Stimulated activated CD8-positive, alpha-beta memory T cell treated with anti-CD3 and anti-CD28 coated beads, Interleukin-4, amount 100 ng/mL, for 48 hours (primary cell): ENCODE results near the gene OR5T3.
"Not testable (repeated sequence)": the region's sequence is repeated elsewhere in the genome, so short reads cannot be mapped to it uniquely, and the experiment has no call there.

ENCODE experiments used
- DNase-seq: peaks from one replicate; pipeline ENCODE4 v3.0.0-alpha.2; 2020

The OR5T3 gene

DNA sequence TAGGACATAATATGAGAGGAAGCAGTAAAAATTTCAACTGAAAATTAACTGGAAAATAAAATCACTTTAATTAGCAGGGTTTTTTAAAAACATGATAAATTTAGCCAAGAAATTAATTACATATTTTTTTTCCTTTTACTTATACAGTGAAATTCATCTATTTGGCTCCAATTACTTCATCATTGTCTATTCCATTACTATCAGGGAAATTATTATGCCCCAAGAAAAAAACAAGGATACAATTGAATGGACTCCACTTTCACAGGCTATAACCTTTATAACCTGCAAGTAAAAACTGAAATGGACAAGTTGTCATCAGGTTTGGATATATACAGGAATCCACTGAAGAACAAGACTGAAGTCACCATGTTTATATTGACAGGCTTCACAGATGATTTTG lies at the start of gene OR5T3:
Gene OR5T3 (plus strand): TSS at position 301 of the 400 bp plus-strand sequence. CDS start 0 bp downstream, at position 301.
- DNase-seq, result no peak

DNA sequence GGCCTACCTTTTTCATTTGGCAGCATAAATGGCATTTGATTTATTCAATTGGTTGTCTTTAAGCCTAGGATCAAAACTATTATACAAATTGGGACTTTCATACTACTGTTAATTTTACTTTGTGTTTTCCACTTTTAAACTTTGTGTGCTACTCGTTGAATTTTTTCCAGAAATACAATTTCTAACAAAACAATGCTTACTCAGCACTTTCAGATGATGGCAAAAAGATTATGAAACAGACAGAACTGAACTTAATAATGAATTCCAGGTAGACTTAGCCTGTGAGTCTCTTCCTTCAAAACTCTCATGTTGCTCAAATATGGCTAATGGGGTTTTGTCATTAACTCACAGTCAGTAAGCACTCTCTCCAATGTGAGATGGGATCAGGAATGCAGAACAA lies 44.3 kb upstream of the OR5T3 start:
- no peak for DNase-seq

DNA sequence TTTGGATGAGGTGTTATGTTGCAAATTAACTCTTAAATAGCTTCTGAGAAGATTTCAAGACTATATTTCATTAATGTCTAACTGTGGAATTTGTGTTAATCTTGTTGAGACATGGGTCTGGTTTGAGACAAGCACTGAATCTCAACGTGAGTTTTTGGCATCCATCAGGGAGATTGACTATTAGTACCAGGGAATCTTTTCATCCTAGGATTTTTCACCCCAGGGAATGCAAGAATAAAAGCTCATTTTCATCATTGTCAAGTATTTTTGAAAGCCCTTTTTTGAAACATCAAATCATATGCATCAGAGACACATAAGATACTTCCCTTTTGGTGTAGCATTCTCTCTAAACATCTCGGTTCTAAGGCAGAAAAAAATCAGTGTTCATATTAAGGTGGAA lies 37.5 kb upstream of the OR5T3 start:
- DNase-seq, result no peak

DNA sequence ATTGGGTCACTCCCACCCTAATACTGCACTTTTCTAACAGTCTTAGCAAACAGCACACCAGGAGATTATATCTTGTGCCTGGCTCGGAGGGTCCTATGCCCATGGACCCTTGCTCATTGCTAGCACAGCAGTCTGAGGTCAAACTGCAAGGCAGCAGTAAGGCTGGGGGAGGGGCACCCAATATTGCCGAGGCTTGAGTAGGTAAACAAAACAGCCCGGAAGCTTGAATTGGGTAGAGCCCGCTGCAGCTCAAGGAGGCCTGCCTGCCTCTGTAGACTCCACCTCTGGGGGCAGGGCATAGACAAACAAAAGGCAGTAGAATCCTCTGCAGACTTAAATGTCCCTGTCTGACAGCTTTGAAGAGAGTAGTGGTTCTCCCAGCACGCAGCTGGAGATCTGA lies 32.3 kb upstream of the OR5T3 start:
- not testable (repeated sequence) for DNase-seq

DNA sequence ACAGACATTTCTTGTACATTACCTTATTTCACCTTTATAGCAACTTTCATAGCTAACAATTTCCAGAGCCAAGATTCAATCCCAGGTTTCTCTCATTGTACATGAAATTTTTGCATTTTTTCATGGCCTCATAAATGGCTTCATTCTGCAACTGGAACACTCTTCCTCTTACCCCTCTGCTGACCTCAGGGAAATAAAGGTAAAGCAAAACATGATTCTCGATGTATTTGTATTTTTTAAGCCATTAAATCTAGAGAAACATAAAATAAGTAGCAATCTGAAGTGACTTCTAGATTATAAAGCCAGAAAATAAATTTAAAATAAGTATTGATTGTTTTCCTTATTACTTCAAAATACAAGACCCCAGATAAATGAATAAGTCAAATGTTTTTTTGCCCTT lies 17.9 kb upstream of the OR5T3 start, which contains the start of gene OR5T2:
Gene OR5T2 (minus strand): TSS at position 101 of the 400 bp plus-strand sequence. CDS start 1,193 bp downstream, outside the sequence.
- DNase-seq, result no peak

DNA sequence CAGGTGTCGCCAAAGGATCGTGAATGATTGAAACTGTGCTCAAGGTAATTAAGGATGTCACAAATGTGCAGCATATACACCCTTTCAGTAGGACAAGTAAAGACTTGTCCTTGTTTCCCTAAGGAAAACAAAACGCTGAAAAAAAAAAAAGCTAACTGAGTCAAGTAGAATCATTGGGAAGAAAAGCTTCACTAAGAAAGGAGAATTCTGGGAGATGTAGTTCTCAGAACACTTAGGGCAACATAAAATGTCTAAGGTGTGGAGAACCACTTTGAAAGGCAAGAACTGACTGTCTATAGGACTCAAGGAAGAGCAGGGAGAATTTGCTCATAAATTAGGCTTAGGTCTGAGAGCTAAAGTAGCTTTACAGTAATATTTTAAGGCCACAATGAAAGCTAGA lies 19.0 kb downstream of the OR5T3 start:
- DNase-seq, result no peak

DNA sequence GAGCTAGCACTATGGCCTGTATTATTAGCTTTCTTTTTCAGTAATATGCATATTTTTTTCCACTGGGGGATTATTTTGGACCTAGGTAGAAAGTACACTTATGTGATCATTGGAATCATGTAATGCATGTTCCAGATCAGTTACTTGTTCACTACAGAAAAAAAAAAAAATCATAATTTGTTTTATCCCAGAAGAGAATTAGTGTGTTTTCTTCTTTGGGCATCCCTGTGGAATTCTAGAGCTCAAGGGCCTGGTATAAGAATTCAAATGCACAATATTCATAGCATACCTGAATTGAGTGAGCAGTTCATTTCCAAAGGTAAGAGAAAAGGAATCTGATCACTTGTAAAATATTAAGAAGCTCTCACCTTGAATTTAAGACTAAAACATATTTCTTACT lies 21.8 kb downstream of the OR5T3 start, which contains the start of gene OR5T1:
Gene OR5T1 (plus strand): TSS at position 301 of the 400 bp plus-strand sequence. CDS start 1,485 bp downstream, outside the sequence.
- DNase-seq, result no peak

DNA sequence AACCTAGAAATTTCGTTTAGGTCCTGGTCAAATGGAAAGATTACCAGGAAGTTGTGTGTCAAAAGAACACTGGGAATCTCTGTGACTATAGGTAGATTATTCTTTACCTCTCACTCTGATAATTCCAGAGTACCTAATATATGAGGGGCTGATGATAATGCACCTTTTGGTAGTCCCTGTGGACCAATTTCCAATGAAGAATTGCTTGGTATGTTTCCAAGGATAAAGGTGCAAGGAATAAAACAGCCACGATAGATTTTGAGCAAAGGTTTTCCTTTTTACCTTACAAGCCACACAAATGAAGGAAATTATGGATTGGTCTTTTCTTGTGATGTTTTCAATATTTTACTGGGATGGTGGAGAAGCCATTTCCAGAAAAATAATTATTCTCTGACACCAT lies 40.1 kb downstream of the OR5T3 start, which contains the start of gene OR8H1:
Gene OR8H1 (minus strand): TSS at position 101 of the 400 bp plus-strand sequence. CDS start 1,192 bp downstream, outside the sequence.
- DNase-seq, result no peak

DNA sequence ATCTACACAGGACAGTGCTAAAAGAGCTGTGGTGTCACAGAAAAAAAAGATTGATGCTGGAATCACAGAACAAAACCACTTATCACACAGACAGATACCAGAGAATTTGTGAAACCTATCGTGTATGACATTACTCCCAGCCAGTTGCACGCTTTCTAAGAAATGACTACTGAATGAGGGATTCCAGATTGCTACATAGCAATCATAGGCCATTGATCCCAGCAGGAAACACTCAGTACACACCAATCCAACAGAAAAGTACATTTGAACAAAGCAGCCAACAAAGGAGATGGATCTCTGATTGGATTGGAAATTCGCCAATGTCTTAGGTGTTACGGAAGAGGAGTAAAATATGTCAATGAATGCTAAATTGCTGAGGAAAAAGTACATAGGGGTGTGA lies 44.8 kb downstream of the OR5T3 start:
- no peak for DNase-seq
